ENCODE results near the gene GCFC2.

GCFC2 gene

GRCh38 chr2:75645643-75646042 is 65.1 kb downstream of the GCFC2 start:
- Histone ChIP-seq H3K4me3 (ENCODE audit: low read depth, low read length, poor library complexity, severe bottlenecking) (no peak overlapping the region), H2AFZ (ENCODE audit: low read length) (no peak overlapping the region), H3K27ac (ENCODE audit: low read depth, low read length, poor library complexity, severe bottlenecking) (no peak overlapping the region), H3K9ac (ENCODE audit: low read length) (no peak overlapping the region), H3K4me2 (ENCODE audit: low read length) (no peak overlapping the region), H3K9me2 (ENCODE audit: low read depth, low read length) (no peaks in the 10 kb centered on the region), H3K79me2 (ENCODE audit: insufficient read depth, low read length) (peaks cover 12% of the 10 kb centered on the region), H3K27me3 (ENCODE audit: insufficient read depth, low read length) (no peaks in the 10 kb centered on the region), H3K4me1 (ENCODE audit: insufficient read depth, low read length, severe bottlenecking) (peaks cover 17% of the 10 kb centered on the region), H3K9me3 (ENCODE audit: low read length) (no peaks in the 10 kb centered on the region), H3F3A (ENCODE audit: insufficient read depth, low read length) (no peaks in the 10 kb centered on the region), H3K36me3 (ENCODE audit: insufficient read depth, low read length) (peaks cover 23% of the 10 kb centered on the region), H4K20me1 (ENCODE audit: insufficient read depth, low read length) (no peaks in the 10 kb centered on the region)
- TF ChIP-seq EZH2 (IDR thresholded peaks at IDR 0.05; ENCODE audit: borderline replicate concordance, low read length): no peak
- no peak for TF ChIP-seq CTCF (IDR thresholded peaks at IDR 0.05; ENCODE audit: low read length)

- Histone ChIP-seq H3K9me2 (ENCODE audit: low read depth, low read length) (no peaks in the 10 kb centered on the region), H3K27ac (ENCODE audit: low read depth, low read length, poor library complexity, severe bottlenecking) (no peak overlapping the region), H3K36me3 (ENCODE audit: insufficient read depth, low read length) (peaks cover 8% of the 10 kb centered on the region; the same call in 1 of the 2 replicates), H4K20me1 (ENCODE audit: insufficient read depth, low read length) (no peaks in the 10 kb centered on the region), H2AFZ (ENCODE audit: low read length) (no peak overlapping the region), H3K4me3 (ENCODE audit: low read depth, low read length, poor library complexity, severe bottlenecking) (no peak overlapping the region), H3K27me3 (ENCODE audit: insufficient read depth, low read length) (no peaks in the 10 kb centered on the region), H3K4me2 (ENCODE audit: low read length) (no peak overlapping the region), H3K9me3 (ENCODE audit: low read length) (no peaks in the 10 kb centered on the region), H3F3A (ENCODE audit: insufficient read depth, low read length) (no peaks in the 10 kb centered on the region), H3K9ac (ENCODE audit: low read length) (no peak overlapping the region), H3K79me2 (ENCODE audit: insufficient read depth, low read length) (peaks cover 12% of the 10 kb centered on the region), H3K4me1 (ENCODE audit: insufficient read depth, low read length, severe bottlenecking) (peaks cover 17% of the 10 kb centered on the region)
- TF ChIP-seq EZH2 (IDR thresholded peaks at IDR 0.05; ENCODE audit: borderline replicate concordance, low read length) (no peak), CTCF (IDR thresholded peaks at IDR 0.05; ENCODE audit: low read length) (no peak)
These were observed 66.7 kb downstream of the GCFC2 start for GRCh38 chr2:75643980-75644379.

GRCh38 chr2:75641587-75641986 is 69.1 kb downstream of the GCFC2 start:
- Histone ChIP-seq H4K20me1 (ENCODE audit: insufficient read depth, low read length) (no peaks in the 10 kb centered on the region), H3K4me3 (ENCODE audit: low read depth, low read length, poor library complexity, severe bottlenecking) (no peak overlapping the region), H3K4me2 (ENCODE audit: low read length) (no peak overlapping the region), H3K27me3 (ENCODE audit: insufficient read depth, low read length) (no peaks in the 10 kb centered on the region), H3K36me3 (ENCODE audit: insufficient read depth, low read length) (no peaks in the 10 kb centered on the region), H3K9me2 (ENCODE audit: low read depth, low read length) (no peaks in the 10 kb centered on the region), H3K4me1 (ENCODE audit: insufficient read depth, low read length, severe bottlenecking) (peaks cover 6% of the 10 kb centered on the region), H3K9ac (ENCODE audit: low read length) (no peak overlapping the region), H3K9me3 (ENCODE audit: low read length) (no peaks in the 10 kb centered on the region), H3K79me2 (ENCODE audit: insufficient read depth, low read length) (no peaks in the 10 kb centered on the region), H3F3A (ENCODE audit: insufficient read depth, low read length) (no peaks in the 10 kb centered on the region), H3K27ac (ENCODE audit: low read depth, low read length, poor library complexity, severe bottlenecking) (no peak overlapping the region), H2AFZ (ENCODE audit: low read length) (no peak overlapping the region)
- no peak for TF ChIP-seq CTCF (IDR thresholded peaks at IDR 0.05; ENCODE audit: low read length)
- TF ChIP-seq EZH2 (IDR thresholded peaks at IDR 0.05; ENCODE audit: borderline replicate concordance, low read length): no peak

Data from OCI-LY1 (cell line).